HepG2 (cell line): Measurements from ENCODE around the gene RAP2A. TPM values are rescaled to one million over a fixed set of nuclear protein-coding genes. Genes with fewer than 3 reads are reported as not detected.

Experiments
- ATAC-seq: fragments of 200-7000 bp; cut with Tn5 transposase; 3 replicates; pipeline ENCODE4 v1.9.1; 2020; ENCODE audit warnings: mild to moderate bottlenecking, moderate library complexity
- BruUV-seq: library from RNA; stranded (reverse); fragments of 400-500 nt; replicated peaks from 2 replicates; lab custom pipeline; 2021; lab: Mats Ljungman, UMichigan
- CTCF ChIA-PET: fragments of 300-600 bp; formaldehyde crosslinking; extraction: SDS; loops from one replicate; lab custom pipeline; 2021; ENCODE audit warnings: low total read pairs, inconsistent platforms, low intra/inter-chr PET ratio; lab: Yijun Ruan, JAX
- POLR2A ChIA-PET: fragments of 350-600 bp; sonication (Branson Sonifier 250); formaldehyde crosslinking; loops from one replicate; lab custom pipeline; 2020; ENCODE audit warnings: antibody characterized with exemption, inconsistent platforms; lab: Yijun Ruan, JAX
- DNase-seq: peaks from one replicate; pipeline ENCODE4 v3.0.0-alpha.2; 2015; ENCODE audit warnings: low spot score
- FAIRE-seq: peaks from 3 replicates; lab custom pipeline; 2011; peaks lifted over from hg19 to GRCh38; lab: Jason Lieb, UNC
- H2AFZ ChIP-seq: one replicate; pipeline ENCODE4 v1.6.1; 2011; ENCODE audit warnings: low read length, inconsistent platforms
- H3K27ac ChIP-seq: fragments of 300-600 bp; 3 replicates; pipeline ENCODE4 v1.8.0; 2011; ENCODE audit warnings: mixed run types, mild to moderate bottlenecking, mixed read lengths, low read length, inconsistent platforms; ENCODE audit not compliant: insufficient read depth; ENCODE audit errors: extremely low read length
- H3K27me3 ChIP-seq, 2 experiments: fragments of 200-600 bp in 1 of 2; 2 replicates in 1 of 2; 3 replicates in 1 of 2; pipeline versions ENCODE4 v1.6.0 to v1.8.0; 2011; ENCODE audit warnings: low read length in 2 of 2, mild to moderate bottlenecking in 2 of 2, moderate library complexity in 2 of 2, inconsistent platforms in 1 of 2; ENCODE audit not compliant: insufficient read depth in 2 of 2, control insufficient read depth in 1 of 2
- H3K36me3 ChIP-seq, 2 experiments: fragments of 200-600 bp in 1 of 2; replicated peaks in 1 of 2; 2 replicates in 1 of 2; 3 replicates in 1 of 2; pipeline versions ENCODE4 v1.5.1 to v1.8.0; 2011; ENCODE audit warnings: low read length in 2 of 2, inconsistent platforms in 1 of 2; ENCODE audit not compliant: insufficient read depth in 2 of 2, control insufficient read depth in 1 of 2
- H3K4me1 ChIP-seq: 2 replicates; pipeline ENCODE4 v1.5.1; 2012; ENCODE audit warnings: low read length, inconsistent platforms; ENCODE audit not compliant: insufficient read depth
- H3K4me2 ChIP-seq: 2 replicates; pipeline ENCODE4 v1.6.0; 2011; ENCODE audit warnings: low read depth, low read length, inconsistent platforms
- H3K4me3 ChIP-seq, 3 experiments: fragments of 200-600 bp in 1 of 3; sonication (generic), shearing (Covaris generic) in 1 of 3; replicated peaks in 1 of 3; 2 replicates each; pipeline ENCODE4 v1.5.1; 2011 to 2016; ENCODE audit warnings: low read length in 3 of 3, inconsistent platforms in 2 of 3, low read depth in 2 of 3, mild to moderate bottlenecking in 2 of 3, control low read depth in 1 of 3, mixed read lengths in 1 of 3; ENCODE audit not compliant: insufficient read depth in 1 of 3
- H3K79me2 ChIP-seq: one replicate; pipeline ENCODE4 v1.6.1; 2011; ENCODE audit warnings: low read length, inconsistent platforms; ENCODE audit not compliant: insufficient read depth
- H3K9ac ChIP-seq: 2 replicates; pipeline ENCODE4 v1.6.0; 2011; ENCODE audit warnings: mild to moderate bottlenecking, low read depth, low read length, inconsistent platforms; ENCODE audit not compliant: insufficient read depth
- H3K9me3 ChIP-seq: 2 replicates; pipeline ENCODE4 v1.5.1; 2012; ENCODE audit warnings: mild to moderate bottlenecking, low read length
- H4K20me1 ChIP-seq: 2 replicates; pipeline ENCODE4 v1.6.0; 2011; ENCODE audit warnings: inconsistent platforms, mild to moderate bottlenecking, low read length, moderate library complexity; ENCODE audit not compliant: insufficient read depth
- ATF6 ChIP-seq: sonication (generic); formaldehyde crosslinking; conservative IDR thresholded peaks from 2 replicates; pipeline ENCODE4 v1.4.0; 2020; ENCODE audit warnings: missing genetic modification reagents
- CBX2 ChIP-seq, 2 experiments: fragments of 200-600 bp in 1 of 2; sonication (generic); formaldehyde crosslinking in 1 of 2; IDR thresholded peaks; 2 replicates each; pipeline versions ENCODE4 v1.7.0 to v1.8.1; 2018 to 2022; ENCODE audit warnings: low read depth in 2 of 2, low read length in 1 of 2, mild to moderate bottlenecking in 1 of 2, missing genetic modification reagents in 1 of 2
- ELF3 ChIP-seq: IDR thresholded peaks from 2 replicates; pipeline ENCODE4 v1.6.1; 2016; ENCODE audit warnings: missing genetic modification reagents, missing compliant biosample characterization
- JARID2 ChIP-seq: sonication (generic); formaldehyde crosslinking; IDR thresholded peaks from 2 replicates; pipeline ENCODE4 v1.8.1; 2023; ENCODE audit warnings: missing genetic modification reagents, inconsistent platforms; ENCODE audit not compliant: insufficient replicate concordance
- KLF13 ChIP-seq: sonication (generic); formaldehyde crosslinking; IDR thresholded peaks from 2 replicates; pipeline ENCODE4 v1.4.0; 2020; ENCODE audit warnings: mild to moderate bottlenecking, missing genetic modification reagents
- RBAK ChIP-seq: sonication (generic); formaldehyde crosslinking; IDR thresholded peaks from 2 replicates; pipeline ENCODE4 v1.5.1; 2020; ENCODE audit warnings: mild to moderate bottlenecking, missing genetic modification reagents
- ZNF3 ChIP-seq: IDR thresholded peaks from 2 replicates; pipeline ENCODE4 v1.7.0; 2017; ENCODE audit warnings: inconsistent platforms
- ZNF570 ChIP-seq: sonication (generic); formaldehyde crosslinking; IDR thresholded peaks from 2 replicates; pipeline ENCODE4 v1.4.0; 2020; ENCODE audit warnings: mild to moderate bottlenecking, missing genetic modification reagents, borderline replicate concordance
- ZNF652 ChIP-seq: IDR thresholded peaks from 2 replicates; pipeline ENCODE4 v1.6.1; 2016; ENCODE audit warnings: low read depth, borderline replicate concordance
- WGBS: methylation state at CpG from one replicate; pipeline ENCODE4 v1.1.6; 2017; ENCODE audit warnings: low lambda C conversion rate; 5-methylcytosine and 5-hydroxymethylcytosine counted together
- in situ Hi-C: cut with HindIII; loops from 2 replicates; pipeline ENCODE4 v1.10.0; 2017; ENCODE audit warnings: low pct_unique_long_range_greater_than_20kb; ENCODE audit not compliant: extremely low pct_ligation_motif_present
- intact Hi-C: fragments of 100-400 bp; cut with micrococcal nuclease; formaldehyde crosslinking; loops from one replicate; pipeline ENCODE4 v1.10.0; 2022; ENCODE audit not compliant: unreplicated experiment
- polyA plus RNA-seq, 8 experiments: library from polyadenylated mRNA; depleted of rRNA in 3 of 8; stranded (reverse) in 7 of 8; unstranded in 1 of 8; fragments of >200 nt; fragmentation: Illumina TruSeq in 4 of 8; extraction: Trizol in 4 of 8; gene quantifications; 2 replicates each; pipeline versions ENCODE4 v1.2.1 to v1.2.3, GENCODE V29; 2011 to 2016; ENCODE audit warnings: low read depth in 4 of 8, missing spikeins in 1 of 8, mixed read lengths in 1 of 8; ENCODE audit not compliant: insufficient read depth in 1 of 8
- total RNA-seq, 5 experiments: library from RNA; depleted of rRNA; stranded (reverse); fragments of >200 nt; fragmentation: Illumina TruSeq; extraction: Trizol; gene quantifications; 2 replicates each; pipeline ENCODE4 v1.2.3, GENCODE V29; 2016; ENCODE audit warnings: low read depth in 1 of 5

Gene RAP2A
- total and polyA plus RNA-seq, 2 of the 13 experiments (the other 11 are each of a cell fraction or from before 2014, with no cell fraction given), result 9.9 to 23.1 TPM

- no peak overlapping the region for H3K4me3 ChIP-seq
- WGBS, result 37% methylated on average over 6 of the region's 6 CpGs
- no peak overlapping the region for H3K27ac ChIP-seq
- no peaks in the 10 kb centered on the region for H4K20me1 ChIP-seq
- in situ Hi-C loops, result no loop called here
- TF ChIP-seq ATF6 (CRISPR knock-in tag) (no peak), CBX2 (IDR thresholded peaks at IDR 0.05; ENCODE audit: low read depth, low read length) (no peak), CBX2 (CRISPR knock-in tag; IDR thresholded peaks at IDR 0.05; ENCODE audit: low read depth) (no peak), ELF3 (CRISPR knock-in tag) (no peak), RBAK (no peak)
- H3K9ac ChIP-seq, result no peak overlapping the region
- no peaks in the 10 kb centered on the region for H3K27me3 ChIP-seq
- no peaks in the 10 kb centered on the region for H3K9me3 ChIP-seq
- no peaks in the 10 kb centered on the region for H3K36me3 ChIP-seq
- DNase-seq (no peak), ATAC-seq (no peak), FAIRE-seq (no peak)
- intact Hi-C loops, result no loop called here
- H3K4me1 ChIP-seq, result no peaks in the 10 kb centered on the region
- H3K4me2 ChIP-seq, result no peak overlapping the region
- CTCF ChIA-PET, result no interaction called here
- H2AFZ ChIP-seq, result no peak overlapping the region
- BruUV-seq, result no TSS peak
- H3K79me2 ChIP-seq, result no peaks in the 10 kb centered on the region
- POLR2A ChIA-PET, result no interaction called here
These were observed 22.0 kb upstream of the RAP2A start for GRCh38 chr13:97411984-97412383.

GRCh38 chr13:97413694-97414093 lies 20.3 kb upstream of the RAP2A start:
- no peak for TF ChIP-seq KLF13
- TF ChIP-seq JARID2 (CRISPR knock-in tag), result no peak
- no peak for TF ChIP-seq ZNF570 (CRISPR knock-in tag)
- TF ChIP-seq CBX2 (IDR thresholded peaks at IDR 0.05; ENCODE audit: low read depth, low read length), result no peak
- no peak for TF ChIP-seq CBX2 (CRISPR knock-in tag; IDR thresholded peaks at IDR 0.05; ENCODE audit: low read depth)
- no peak for TF ChIP-seq ZNF3
- no peak for TF ChIP-seq ZNF652
- no peaks in the 10 kb centered on the region for H3K9me3 ChIP-seq
- H3K4me2 ChIP-seq, result no peak overlapping the region
- 0 out of 2 replicates have a peak, but pooled peaks cover 6% of the 10 kb centered on the region for H3K4me1 ChIP-seq
- H3K27ac ChIP-seq, result no peak overlapping the region
- DNase-seq, result no peak
- no peak for FAIRE-seq
- no peaks in the 10 kb centered on the region for H3K36me3 ChIP-seq
- in situ Hi-C loops (no loop called here), intact Hi-C loops (no loop called here)
- ChIA-PET POLR2A (no interaction called here), CTCF (no interaction called here)
- BruUV-seq, result no TSS peak
- H4K20me1 ChIP-seq, result no peaks in the 10 kb centered on the region
- H3K9ac ChIP-seq, result no peak overlapping the region
- no peak overlapping the region for H3K4me3 ChIP-seq
- no peak for ATAC-seq
- peaks cover 0 to 2% of the 10 kb centered on the region in 2 experiments; a peak in 1 of 5 replicates for H3K27me3 ChIP-seq
- H3K79me2 ChIP-seq, result no peaks in the 10 kb centered on the region
- 0% methylated on average over 1 of the region's 1 CpG for WGBS
- no peak overlapping the region for H2AFZ ChIP-seq
